GM19328 (cell line): ENCODE measurements around the gene WNT1.

Experiments
- ATAC-seq: cut with Tn5 transposase; IDR thresholded peaks from one replicate; pipeline ENCODE4 v1.9.1; 2021; ENCODE audit warnings: mild to moderate bottlenecking, moderate library complexity; ENCODE audit not compliant: unreplicated experiment

The WNT1 gene

DNA sequence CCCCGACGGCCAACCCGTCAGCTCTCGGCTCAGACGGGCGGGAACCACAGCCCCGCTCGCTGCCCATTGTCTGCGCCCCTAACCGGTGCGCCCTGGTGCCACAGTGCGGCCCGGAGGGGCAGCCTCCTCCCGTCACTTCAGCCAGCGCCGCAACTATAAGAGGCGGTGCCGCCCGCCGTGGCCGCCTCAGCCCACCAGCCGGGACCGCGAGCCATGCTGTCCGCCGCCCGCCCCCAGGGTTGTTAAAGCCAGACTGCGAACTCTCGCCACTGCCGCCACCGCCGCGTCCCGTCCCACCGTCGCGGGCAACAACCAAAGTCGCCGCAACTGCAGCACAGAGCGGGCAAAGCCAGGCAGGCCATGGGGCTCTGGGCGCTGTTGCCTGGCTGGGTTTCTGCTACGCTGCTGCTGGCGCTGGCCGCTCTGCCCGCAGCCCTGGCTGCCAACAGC lies at the start of gene WNT1:
WNT1 (plus strand) TSS at position 32 of the 450 bp plus-strand sequence; CDS start at position 361, 329 bp downstream.
- ATAC-seq, result no peak

DNA sequence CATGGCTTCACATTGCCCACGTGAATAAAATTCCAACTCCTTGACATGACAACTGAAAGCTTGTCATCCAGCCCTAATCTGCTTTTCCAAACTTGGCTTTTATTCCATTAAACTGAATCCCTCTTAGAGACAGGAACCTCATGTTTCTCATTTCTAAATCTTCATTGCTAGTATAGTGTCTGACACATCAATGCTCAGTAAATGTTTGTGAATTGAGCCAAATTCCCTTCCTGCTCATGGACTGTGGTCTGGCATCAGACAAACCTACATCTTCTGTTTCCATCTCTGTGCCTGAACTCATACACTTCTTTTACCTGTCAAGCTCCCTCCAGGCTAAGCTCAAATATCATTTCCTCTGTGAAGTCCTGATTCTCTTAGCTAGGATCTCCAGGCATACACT lies 48.6 kb upstream of the WNT1 start:
- no peak for ATAC-seq

DNA sequence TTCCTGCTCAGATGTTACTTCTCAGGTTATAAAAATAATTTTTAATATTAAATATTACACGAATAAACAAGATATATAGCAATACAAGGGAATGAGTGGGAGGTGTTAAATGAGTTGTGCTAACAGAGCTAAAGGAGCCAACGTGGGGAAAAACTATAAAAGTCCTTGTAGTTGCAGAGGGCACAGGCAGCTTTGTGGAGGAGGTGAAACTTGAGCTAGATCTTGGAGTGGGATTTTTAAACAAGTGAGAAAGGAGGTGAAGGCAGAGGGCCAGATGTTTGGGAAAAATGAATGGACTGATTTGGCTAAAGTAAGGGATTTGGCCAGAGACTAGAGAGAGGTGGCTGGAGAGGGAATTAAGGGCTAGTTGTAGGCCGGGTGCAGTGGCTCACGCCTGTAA lies 47.6 kb upstream of the WNT1 start:
- ATAC-seq, result no peak

DNA sequence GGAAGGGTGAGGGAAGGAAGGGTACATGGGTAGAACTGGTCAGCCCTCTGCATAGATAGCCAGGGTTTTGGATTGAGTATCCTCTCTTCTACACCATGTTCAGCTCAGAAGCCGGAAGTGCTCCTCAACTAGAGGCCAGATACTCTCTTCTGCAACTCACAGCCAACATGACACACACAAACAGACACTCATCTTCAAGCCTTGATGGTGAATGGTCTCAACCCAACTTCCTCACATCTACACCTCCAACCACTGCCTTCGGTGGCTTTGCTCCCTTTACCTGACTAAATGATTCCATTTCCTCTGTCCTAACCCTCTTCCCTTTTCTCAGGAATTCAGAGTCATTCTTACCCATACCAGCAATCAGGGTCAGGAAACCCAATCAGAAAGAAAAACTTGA lies 45.2 kb upstream of the WNT1 start:
- no peak for ATAC-seq

DNA sequence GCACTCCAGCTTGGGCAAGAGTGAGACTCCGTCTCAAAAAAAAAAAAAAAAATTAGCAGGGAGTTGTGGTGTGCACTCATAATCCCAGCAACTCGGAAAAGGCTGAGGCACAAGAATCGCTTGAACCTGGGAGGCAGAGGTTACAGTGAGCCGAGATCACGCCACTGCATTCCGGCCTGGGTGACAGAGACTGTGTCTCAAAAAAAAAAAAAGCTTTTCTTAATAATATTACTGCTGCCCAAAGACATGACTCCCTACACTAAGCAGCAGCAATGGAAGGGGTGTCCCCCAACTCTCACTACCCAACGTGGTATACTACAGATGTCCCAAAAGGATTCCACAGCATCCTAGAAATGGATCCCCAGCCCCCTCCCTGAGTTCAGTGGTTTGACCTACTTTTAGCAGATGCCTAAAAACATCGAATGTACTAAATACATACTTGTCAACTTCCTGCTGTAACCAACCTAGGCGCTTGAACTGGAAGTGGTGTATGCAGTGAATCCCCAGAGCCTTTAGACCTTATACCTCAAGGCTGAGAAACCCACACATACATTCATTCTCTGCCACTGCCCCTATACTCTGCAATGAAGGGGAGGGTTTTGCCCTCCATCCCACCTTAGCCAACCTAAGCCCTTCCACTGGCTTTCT lies 44.3 kb upstream of the WNT1 start:
- no peak for ATAC-seq

DNA sequence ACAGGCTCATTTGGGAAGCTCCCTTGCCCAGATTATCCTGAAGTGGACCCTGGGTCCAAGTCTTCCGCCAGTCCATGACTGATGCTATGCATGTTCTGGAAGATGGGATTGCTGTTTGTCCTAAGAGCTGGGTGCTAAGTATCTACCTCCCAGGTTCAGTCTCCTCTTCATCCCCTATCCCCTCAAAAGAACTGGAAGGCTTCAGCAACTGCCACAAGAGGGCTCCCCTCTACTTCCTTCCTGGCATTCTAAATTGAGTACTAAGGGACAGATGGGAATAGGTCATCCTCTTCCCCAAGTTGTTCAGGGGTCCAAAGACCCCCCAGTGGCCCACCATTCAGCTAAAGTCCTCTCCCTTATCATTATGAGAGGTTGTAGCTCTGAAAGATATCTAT lies 43.8 kb upstream of the WNT1 start:
- no peak for ATAC-seq

DNA sequence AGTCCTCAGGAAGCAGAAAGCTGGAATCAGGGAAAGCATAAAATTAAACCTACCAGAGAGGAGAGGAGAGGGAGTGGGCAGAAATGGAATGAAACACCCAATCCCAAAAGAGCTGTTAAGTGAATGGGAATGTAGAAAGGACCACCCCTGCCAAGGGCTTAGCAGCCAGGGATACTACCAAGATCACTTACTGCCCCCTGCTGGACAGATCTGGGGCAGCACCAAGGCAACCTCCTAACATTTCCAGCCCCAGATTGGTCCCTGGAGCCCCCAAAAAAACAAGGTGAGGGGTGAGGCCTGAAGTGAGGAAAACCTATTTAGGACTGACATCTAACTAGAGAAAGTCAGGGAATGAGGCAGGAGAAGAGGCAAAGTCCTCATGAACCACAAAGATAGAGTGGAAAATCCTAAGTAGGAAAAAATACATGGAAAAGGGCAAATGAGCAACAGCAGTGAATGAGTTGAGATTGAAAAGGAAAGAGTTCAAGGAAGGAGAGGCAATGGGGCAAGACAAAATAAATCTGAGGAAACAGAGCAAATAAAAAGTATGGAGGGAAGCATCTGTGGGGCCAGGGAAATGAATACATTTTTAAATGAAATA lies 41.6 kb upstream of the WNT1 start:
- no peak for ATAC-seq

DNA sequence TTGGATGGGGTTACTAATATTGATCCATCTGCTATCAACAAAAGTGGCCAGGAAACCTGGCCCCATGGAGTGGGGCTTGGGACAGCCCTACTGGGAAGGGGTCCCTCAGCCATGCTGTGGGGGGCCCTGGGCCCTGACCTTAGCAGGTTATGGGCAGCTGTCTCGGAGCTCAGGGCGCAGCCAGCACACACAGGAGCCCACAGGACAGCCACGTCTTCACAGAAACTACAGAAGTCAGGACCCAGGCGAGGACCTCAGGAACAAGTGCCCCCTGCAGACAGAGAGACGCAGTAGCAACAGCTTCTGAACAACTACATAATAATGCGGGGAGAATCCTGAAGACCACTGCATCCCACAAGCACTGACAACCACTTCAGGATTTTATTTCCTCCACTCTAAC lies 41.0 kb upstream of the WNT1 start:
- ATAC-seq, result no peak

DNA sequence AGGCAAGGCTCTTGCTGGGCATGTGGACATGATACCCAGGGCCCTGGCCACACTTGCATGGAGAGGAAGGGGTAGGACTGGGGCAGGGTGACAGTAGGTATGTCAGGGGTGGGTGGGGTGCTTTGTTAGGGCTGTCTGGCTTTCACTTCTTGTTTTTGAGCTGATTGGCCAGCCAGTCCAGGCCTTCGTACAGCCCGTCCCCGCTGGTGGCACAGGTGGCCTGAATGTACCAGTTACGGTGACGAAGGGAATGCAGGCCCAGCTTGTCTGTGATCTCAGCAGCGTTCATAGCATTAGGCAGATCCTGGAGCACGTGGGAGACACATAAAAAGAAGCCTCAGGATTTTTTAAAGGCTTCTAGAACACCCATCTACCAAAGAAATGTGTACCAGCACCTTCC lies 39.3 kb upstream of the WNT1 start:
- no peak for ATAC-seq

DNA sequence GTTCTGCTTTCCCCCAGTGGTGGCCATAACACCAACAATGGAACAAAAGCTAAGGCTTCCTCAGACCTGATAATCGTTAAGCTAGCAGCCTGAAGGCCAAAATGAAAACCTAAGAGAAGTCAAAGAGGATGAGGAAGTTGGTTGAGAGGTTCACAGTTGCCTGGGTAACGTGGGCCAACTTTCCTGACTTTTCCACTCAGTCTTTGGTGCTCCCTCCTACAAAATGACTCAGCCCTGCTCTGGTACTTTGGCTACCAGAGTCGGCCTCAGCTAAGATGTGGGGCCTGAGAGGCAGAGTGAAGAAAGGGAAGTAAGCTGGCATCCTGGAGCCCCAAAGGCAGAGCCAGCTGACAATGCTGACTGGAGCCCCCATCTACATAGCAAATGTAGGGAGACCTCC lies 37.9 kb upstream of the WNT1 start:
- ATAC-seq, result no peak

DNA sequence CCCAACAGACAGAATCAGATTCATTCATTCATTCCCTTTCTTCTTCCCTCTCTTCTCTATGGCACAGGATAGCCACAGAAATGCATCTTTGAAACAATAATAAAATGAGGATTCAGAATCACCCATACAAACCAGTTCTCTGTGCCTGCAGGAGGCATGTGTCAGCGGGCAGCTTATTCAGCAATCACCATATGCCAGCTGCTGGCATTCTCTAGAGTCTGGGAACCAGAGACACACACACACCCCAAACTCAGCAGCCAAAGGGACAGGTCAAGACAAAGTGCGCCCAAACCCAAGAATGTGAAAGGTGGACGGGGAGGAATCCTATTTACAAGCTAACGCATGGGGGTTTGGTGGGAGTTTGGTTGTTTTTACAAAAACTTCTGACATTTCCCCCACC lies 34.9 kb upstream of the WNT1 start:
- ATAC-seq, result no peak

DNA sequence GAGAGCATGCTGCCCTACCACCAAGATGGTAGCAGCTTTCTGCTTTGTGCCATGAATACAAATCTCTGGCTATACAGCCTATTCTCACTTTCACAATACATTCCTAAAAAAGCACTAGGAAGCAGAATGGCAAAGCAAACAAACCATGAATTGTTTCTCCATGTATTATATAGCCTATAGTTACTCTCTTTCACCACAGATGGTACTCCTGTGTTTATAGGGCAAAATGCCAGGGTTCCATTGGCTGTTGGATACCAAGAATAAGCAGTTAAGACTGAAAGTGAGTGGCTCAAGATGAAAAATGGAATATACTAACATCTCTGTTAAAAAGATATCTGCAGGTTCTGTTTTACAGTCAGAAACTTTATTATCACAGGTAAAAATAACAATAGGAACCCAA lies 31.9 kb upstream of the WNT1 start:
- no peak for ATAC-seq

DNA sequence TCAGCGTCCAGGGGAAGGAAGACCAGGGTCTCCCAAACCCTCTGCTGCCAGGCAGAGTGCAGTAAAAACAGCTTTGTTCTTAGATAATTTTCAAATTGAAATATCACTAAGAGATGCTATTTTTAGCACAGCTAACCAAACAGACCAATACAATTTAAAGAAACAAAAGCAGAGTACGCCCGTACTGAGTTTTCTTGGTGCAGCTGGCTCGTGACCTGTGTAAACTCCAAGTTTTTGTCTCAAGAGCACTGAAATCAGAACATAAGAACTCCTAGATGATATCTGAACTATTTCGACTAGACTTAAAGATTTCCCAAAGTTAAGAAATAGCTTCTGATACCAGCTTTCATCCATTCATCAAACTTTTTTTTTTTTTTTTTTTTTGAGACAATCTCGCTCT lies 31.2 kb upstream of the WNT1 start:
- no peak for ATAC-seq

DNA sequence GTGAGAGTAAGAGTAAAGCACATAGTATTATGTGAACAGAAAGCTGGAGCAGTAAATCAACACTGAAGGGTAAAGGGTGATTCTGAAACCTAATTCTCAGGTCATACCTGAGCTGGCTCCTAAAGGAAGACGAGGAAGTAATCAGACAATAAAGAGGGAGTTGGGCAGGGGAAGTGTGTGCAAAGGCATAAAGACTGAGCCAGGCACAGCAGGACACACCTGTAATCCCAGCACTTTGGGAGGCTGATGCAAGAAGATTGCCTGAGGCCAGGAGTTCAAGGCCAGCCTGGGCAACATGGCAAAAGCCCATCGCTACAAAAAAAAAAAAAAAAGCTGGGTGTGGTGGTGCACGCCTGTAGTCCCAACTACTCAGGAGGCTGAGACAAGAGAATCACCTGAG lies 30.4 kb upstream of the WNT1 start:
- no peak for ATAC-seq

DNA sequence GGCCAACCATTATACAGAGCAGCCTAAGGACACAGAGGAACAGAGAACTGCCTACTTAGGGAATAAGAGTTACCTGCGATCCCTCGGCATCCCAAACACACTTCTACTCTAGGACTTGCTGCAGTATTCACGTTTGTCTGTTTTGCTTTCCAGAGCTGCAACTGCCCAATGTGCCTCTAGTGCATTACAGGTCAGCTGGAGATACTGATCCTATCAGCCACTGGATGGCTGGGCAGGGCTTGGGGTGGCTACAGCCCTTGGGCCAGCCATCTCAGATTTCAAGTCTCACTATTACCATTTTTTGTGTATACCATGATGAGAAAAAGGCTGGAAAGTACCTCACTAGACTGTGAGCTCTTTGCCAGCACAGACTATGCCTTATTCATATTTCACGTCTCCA lies 25.4 kb upstream of the WNT1 start:
- no peak for ATAC-seq

DNA sequence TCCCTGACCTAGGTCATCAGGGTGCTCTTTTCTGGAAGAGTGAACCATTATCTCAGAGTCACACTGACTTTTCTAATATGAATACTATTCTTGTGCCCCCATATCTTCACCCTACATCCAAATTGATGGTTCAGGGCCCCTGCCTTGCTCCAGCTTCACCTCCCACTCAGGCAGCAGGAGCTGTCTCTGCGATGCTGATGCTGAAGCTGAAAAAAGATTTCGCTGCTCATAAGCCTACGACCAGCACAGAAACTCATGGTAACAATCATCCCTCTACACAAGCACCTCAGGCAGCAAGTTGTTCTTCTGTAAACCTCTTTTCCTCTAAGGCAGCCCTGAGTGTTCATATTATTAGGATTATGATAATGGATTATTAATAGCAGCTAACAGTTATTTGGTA lies 24.1 kb upstream of the WNT1 start:
- ATAC-seq, result no peak

DNA sequence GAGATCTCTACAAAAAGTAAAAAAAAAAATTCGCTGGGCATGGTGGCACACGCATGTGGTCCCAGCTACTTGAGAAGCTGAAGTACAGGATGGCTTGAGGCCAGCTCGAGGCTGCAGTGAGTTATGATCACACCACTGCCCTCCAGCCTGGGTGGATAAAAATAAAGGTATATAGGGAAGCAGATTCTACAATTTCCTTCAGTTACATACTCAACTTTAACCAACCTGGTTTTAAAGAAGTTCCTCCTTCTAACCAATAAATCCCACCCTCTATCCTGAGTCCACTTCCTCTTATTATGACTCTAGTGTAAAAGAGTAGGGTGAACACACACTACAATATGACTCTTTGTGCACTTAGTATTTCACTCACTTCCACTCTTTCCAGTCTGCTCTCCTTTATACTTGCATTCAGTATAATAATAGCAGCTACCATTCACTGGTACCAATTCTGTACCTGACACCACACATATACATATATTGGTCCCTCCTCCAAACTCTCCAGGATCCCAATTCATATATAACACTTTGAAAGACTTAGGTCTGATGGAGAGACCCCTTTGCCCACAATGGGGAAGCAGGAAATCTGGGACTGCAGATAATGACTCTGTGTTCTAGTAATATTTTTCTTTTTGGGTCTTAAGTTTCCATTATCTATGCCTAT lies 23.2 kb upstream of the WNT1 start:
- ATAC-seq, result no peak

DNA sequence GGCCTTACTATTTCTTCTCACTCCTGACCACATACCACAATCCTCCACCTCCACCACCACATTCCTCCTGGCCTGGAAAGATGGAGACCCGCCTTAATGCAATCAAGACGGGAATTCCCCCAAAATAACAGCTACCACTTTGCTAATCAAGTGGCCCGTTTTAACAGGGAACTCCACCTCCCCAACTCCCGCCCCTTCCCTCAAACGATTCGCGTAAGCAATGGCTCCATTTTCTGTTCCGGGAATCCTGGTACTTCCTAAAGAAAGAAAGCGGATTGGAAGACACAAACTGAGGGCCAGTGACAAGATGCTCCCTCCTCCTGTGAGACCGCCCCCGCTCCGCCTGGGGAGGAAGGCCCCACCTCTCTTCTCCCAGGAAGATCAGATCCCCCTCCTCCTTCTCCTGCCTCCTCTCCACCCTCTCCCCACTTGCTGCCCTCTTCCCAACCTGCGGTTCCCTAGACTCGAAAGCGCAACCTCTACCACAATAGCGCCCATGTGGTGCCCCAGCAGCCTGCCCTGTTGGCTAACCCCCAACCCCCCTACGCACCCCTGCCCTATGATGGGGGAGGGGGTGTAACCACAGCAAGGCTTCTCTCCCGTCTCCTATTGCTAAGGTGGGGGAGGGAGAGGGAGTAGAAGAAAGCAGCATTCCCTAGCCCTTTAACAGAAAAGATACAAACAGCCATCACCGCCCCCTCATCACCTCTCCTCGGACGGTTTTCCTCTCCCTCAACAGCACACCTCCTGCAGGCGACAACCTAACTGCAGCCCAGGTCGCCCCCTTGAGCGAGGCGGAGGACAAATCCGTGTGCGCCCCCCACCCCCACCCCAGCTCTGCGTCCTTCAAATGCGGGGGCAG lies 21.6 kb upstream of the WNT1 start:
- no peak for ATAC-seq

DNA sequence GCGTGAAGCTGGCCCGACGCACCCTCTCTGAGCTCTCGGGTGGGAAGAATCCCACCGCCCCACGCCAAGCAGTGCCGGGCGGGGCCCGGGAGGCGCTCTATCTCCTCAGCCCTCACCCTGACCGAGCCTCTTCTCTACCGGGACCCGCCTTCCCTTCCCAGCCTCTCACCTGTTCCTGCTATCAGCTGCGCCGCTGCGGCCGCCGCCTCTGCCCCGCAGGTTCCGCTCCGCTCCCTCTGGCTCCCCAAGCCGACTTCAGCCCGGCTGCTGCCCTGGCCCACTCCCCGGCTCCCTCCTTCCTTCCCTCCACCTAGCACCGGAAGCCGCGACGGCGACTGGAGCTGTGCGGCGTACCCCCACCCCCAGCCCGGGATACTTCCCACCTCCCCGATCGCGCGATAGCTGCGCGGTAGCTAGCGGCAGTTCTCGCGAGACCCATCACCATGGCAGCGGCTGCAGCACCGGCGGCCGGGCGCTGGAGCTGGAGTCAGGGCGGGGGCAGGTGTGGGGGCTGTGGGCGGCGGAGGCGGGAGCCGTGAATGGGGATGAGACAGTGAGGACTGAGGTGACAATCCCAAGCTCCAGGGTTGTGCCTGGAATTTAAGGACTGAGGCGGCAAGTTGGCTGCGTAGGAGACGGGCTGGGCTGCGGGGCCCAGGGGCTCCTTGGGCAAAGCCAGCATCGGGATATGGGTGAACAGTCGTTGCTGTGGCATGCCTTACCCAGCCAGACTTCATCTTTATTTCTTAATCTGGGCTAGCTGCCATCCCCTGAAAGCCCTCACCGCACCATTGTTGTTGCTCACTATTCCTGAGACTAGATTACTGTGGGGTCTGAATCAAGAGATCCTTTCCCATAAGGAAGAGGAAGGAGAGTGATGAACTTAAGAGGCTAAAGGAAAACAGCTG lies 20.7 kb upstream of the WNT1 start, which contains the start of gene ARF3:
ARF3 (minus strand) TSS at position 347 of the 908 bp plus-strand sequence. CDS start 16,392 bp downstream, outside the sequence.
- peak; percentile 90 for ATAC-seq

DNA sequence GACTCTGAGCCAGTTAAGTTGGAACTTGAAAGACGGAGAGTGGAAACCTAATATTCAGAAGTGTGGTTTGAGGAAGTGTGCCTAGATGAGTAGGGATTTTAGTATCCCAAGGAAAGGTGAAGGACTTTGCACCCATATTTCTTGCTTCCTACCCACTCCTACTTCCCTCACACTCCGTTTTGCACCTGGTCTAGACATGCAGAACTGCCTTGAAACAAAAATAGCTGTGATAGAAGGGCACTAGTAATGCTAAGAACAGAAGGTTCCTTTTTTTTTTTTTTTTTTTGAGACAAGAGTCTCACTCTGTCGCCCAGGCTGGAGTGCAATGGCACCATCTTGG lies 20.1 kb upstream of the WNT1 start:
- no peak for ATAC-seq
